ENCODE results near the gene TCAIM.

GRCh38 chr3:44419116-44419922, 80.8 kb downstream of the TCAIM start:
- TF ChIP-seq YY1 (IDR thresholded peaks at IDR 0.05; ENCODE audit: insufficient read depth, insufficient read length) (no peak), SUZ12 (IDR thresholded peaks at IDR 0.05; ENCODE audit: extremely low read depth, insufficient read depth, insufficient read length) (no peak), ZNF274 (IDR thresholded peaks at IDR 0.05; ENCODE audit: low read depth, low read length) (no peak)

Data from NT2/D1 (cell line).